AG08396 (cell line): ENCODE measurements around the gene RIN3.

Source experiments
- DNase-seq: peaks from one replicate; pipeline ENCODE4 v3.0.0; 2012; ENCODE audit warnings: low spot score, mixed read lengths

RIN3 gene

DNA sequence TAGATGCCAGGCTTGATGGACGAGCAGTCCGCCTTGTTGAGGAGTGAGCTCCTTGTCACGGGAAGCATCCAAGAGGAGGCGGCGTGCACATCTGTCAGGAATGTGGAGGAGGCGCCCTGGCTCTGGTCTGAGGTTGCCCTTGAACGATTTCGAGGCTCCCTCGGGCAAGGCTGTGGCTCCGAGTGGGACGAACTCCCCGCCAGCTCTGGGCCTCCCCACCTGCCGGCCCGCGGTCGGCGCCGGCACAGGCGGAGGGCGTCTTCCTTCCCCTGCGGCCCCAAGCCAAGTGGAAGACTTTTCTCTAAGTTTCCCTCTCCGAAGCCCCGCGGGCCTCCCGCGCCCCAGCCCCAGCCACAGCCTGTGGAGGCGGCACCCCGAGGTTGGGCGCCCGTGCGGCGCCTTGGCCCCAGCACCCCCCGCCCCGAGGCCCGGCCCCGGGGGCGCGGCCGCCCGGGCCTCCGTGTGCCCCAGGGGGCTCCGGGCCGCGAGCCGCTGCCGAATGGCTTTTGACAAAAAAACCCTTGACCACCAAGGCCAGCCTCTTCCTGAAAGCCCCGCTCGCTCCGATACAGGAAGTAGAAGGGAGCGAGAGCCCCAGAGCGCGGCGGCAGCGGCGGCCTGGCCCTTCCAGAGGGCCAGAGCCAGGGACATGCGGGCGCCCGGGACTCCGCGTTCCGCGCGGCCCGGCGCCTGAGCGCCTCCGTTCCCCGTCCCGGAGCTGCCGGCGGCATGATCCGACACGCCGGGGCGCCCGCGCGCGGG is at the start of gene RIN3:
Gene RIN3 (plus strand): TSS at position 578 of the 762 bp plus-strand sequence. CDS start 152 bp downstream, at position 730.
- peak; percentile 80 for DNase-seq

- DNase-seq, result no peak
Measured at GRCh38 chr14:92464156-92464555, 49.4 kb upstream of the RIN3 start.

- DNase-seq, result no peak
Measured at GRCh38 chr14:92464716-92465115, 48.9 kb upstream of the RIN3 start.

DNA sequence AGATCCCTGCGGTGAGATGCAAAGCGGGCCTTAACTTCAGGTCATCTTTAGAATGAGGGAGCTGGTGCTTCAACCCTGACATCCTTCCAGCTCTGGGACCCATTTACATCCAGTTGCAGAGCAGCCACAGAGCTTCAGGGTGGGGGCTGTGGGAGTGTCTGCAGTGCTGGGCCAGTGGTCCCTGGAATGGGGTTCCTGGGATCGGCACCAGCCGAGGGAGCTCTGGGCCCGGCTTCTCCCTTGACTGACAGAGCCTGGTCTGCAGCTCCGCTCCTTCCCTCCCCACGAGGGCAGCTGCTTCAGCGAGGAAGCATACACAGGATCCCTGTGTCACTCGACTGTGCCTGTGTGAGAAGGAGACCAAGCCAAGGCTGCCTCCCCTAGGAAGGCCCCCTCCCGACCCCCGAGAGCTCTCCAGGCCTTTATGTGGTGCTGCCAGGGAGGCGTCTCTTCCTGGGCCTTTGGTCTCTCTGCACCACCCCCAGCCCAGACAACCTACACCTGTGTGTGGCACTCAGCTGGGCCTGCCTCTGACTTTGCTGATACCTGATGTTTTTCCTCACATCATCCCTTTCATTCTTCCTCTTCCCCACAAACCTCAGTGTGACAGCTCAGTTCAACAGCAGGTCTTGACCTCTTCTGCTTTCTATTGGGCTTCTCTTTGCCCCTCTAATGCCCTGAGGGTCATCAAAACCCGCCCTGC is 48.1 kb upstream of the RIN3 start:
- DNase-seq, result no peak

GRCh38 chr14:92466059-92466458 is 47.5 kb upstream of the RIN3 start:
- no peak for DNase-seq

GRCh38 chr14:92469515-92469914 is 44.1 kb upstream of the RIN3 start:
- no peak for DNase-seq

GRCh38 chr14:92470215-92470614 is 43.4 kb upstream of the RIN3 start:
- peak; percentile 46 for DNase-seq

- no peak for DNase-seq
Measured at GRCh38 chr14:92470811-92471210, 42.8 kb upstream of the RIN3 start.

DNA sequence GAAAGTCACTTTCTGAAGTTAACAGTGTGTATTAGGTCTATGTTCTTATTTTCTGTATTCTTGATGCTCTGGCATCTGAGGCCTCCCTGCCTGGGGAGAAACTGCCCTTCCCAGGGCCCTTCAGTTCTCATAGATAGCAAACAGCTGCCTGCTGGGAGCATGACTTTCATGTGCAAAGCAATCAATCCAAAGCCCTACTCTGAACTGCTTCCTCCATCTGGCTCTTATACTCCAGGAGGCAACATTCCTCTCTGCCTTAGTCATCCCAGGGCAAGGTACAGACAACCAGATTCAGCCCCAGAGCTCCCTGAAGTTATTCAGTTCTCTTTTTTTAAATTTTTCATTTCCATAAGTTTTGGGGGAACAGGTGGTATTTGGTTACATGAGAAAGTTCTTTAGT is 41.7 kb upstream of the RIN3 start:
- DNase-seq, result peak; percentile 72

DNA sequence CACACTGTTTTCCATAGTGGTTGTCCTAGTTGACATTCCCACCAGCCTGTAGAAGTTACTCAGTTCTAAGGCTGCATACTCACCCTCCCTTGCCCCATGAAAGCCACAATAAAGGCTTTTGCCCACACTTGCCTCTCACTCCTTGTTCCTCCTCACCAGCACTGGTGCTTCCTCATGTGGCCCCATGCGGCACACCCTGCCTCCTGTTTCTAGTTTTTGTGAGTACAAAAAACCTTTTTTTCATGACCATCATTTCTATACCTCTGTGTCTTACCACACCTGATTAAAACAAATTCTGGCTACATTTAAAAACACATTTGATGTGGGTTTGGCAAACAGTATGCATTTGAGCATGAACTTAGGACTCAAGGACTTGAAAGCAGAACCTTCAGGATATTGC is 40.7 kb upstream of the RIN3 start:
- DNase-seq, result no peak

DNA sequence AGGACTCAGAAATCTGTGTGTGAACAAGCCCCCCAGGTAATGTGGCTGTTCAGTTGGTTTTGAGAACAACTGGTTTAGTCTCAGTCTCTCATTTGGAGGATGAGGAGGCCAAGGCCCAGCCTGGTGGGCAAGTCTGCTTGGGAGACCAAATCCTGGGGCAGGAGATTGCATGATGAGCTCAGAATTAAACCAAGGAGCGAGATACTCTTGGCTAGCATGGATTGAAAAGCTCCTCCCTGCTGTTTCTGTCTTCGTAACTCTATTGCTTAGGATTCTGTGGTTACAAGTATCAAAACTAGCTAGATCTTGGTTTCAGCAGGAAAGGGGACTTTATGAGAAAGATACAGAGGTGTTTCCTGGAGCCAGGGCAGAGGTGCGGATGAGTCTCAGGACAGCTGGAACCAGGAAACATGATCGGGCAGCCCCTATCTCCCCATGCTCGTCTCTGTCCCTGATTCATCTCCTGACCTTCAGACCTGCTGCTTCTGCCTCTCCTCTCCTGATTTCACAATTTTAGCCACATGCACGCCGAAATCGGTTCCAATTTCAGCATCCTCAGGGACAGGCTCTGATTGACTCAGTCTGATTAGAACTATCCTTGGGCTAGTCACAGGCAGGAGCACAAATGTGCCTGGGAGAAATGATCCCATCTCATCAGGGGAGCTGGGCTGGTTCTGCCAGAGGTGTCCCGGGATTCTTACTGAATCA is 40.2 kb upstream of the RIN3 start:
- DNase-seq, result no peak

GRCh38 chr14:92473969-92474535 is 39.5 kb upstream of the RIN3 start:
- no peak for DNase-seq

DNA sequence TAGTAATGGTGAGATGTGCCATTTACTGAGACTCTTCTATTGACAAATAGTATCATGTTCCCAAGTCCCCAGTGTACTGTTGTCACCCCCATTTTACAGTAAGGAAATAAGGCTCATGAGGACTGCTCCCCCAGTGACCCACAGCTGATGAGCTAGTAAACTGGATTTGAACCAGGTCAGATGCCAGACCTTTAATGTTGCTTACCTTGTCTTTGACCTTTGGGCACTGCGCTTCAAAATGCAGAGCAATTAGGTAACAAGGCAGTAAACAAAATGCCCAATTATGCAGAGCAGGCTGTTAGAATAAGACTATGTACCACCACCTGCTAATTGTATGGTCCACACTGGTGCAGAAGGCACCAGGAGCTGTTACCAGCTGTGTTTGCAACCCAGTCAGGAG is 38.5 kb upstream of the RIN3 start:
- no peak for DNase-seq

GRCh38 chr14:92475451-92476187 is 38.0 kb upstream of the RIN3 start:
- no peak for DNase-seq

DNA sequence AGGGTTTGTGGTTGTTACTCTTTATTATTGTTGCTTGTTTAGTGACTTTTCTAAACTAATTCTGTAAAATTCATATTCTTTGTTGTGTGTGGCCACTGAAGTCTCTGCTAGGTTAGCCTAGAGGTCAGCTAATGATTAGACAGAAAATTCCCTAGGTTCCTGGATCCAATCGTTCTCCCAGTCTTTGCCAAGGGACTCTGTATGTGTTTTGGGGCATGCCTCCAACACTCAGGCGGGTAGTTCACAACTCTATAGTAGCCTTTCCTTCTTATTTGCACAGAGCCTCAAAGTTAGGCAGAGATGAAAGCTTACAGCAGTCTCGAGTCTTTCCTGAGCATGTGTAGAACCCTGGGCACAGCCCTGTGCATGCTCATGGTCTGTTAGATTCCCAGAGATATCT is 32.7 kb upstream of the RIN3 start:
- DNase-seq, result no peak

- DNase-seq, result peak; percentile 27
Measured at GRCh38 chr14:92481386-92481785, 32.2 kb upstream of the RIN3 start.

DNA sequence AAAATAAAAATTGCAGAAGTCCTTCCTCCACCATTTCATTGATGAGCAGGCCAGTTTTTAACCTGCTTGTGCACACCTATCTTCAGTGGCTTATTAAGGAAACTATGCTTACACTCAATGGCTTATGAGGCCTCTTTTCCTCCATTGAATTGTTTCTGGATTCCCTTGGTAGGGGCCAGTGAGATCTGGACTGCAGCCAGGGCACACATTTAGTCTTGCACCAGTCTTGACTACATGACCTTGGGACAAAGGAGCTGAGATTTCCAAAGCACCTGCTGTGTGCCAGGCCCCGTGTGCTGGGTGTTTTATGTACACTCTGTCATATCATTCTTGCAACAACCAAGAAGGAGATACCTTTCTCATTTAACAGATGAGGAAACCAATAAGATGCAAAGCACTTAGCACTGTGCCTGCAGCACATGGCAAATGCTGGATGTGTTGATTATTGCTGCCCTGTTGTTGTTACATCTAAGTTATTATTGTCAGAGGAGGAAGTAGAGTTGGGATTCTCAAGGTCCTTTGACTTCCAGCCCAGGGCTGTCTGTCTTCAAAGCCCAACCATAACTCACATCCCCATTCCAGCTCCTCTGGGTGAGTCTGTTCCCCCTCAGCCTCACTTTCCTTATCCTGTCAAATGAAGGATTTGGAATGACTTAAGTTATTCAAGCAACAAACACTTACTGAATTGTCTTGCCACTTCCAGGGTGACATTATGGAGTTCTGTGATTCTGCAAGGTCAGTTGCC is 31.6 kb upstream of the RIN3 start:
- DNase-seq, result no peak

DNA sequence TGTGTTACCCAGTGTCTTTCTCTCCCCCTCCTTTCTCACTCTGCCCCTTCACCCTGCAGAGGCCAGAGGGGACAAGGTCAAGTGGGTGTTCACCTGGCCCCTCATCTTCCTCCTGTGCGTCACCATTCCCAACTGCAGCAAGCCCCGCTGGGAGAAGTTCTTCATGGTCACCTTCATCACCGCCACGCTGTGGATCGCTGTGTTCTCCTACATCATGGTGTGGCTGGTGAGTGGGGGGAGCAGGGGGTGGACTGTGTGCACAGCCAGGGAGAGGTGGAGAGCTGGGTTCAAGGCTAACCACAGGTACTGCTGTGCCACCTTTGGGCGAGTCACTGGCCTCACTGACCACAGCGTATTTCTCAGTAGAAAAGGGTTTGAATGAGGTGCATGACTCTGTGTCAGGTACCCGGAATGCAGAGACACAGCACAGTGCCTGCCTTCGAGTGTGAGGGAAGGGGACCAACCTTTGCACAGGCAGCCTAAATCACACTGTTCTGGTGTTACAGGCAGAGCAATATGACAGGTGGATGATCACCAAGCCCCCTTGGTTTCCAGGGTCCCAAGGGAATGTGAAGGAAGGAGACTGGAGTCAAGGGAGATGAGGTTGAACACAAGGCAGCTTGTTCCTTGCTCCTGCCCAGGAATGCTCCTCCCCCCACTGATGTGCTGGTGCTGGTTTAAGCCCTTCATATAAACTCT is 30.8 kb upstream of the RIN3 start:
- no peak for DNase-seq

DNA sequence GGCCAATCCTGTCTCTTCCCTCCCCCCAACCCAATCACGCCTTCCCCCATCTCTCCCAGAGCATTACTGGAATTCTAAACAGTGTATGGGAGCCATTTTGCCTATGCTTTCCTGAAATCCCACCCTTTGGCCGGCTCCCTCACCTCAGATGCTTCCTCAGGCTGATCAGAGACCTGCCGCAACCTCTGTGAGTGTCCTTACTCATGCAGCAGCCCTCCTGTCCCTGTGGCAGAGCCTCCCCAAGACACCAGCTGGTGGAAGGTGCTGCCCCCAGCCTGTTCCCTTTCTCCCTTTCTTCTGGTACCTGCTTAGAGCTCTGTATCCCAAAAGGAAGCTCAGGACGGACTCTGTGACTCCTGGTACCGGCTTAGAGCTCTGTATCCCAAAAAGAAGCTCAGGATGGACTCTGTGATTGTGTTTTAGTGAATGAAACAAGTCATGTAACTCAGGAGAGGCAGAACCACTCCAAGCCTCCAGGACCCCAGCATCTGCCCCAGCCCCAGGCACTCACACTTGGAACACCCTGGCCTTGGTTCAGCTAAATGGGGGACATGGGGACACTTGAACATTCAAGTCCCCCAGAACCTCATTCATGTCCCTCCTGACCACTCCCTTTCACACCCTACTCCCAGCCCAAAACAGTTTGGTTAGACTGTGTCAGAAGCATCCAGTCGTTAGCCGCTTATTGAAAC is 29.3 kb upstream of the RIN3 start:
- no peak for DNase-seq

GRCh38 chr14:92486881-92487280 is 26.7 kb upstream of the RIN3 start:
- DNase-seq, result no peak
